Loucy (cell line): ENCODE data around the gene PPP3CA.

Experiments
- H2AFZ ChIP-seq: fragments of 200-600 bp; sonication (generic); 2 replicates; pipeline ENCODE4 v1.6.0; 2016; ENCODE audit warnings: antibody characterized with exemption, mild to moderate bottlenecking, low read length, moderate library complexity
- H3F3A ChIP-seq: fragments of 200-600 bp; 2 replicates; pipeline ENCODE4 v1.6.0; 2016; ENCODE audit warnings: antibody characterized with exemption, low read depth, mild to moderate bottlenecking
- H3K27me3 ChIP-seq: fragments of 200-600 bp; sonication (generic); 2 replicates; pipeline ENCODE4 v1.6.1; 2014; ENCODE audit warnings: low read length, mild to moderate bottlenecking; ENCODE audit not compliant: insufficient read depth, poor library complexity, severe bottlenecking
- H3K36me3 ChIP-seq: fragments of 200-600 bp; sonication (generic); 2 replicates; pipeline ENCODE4 v1.6.1; 2016; ENCODE audit warnings: low read length; ENCODE audit not compliant: insufficient read depth
- H3K4me1 ChIP-seq: fragments of 200-600 bp; sonication (generic); 2 replicates; pipeline ENCODE4 v1.5.1; 2014; ENCODE audit warnings: low read length, mild to moderate bottlenecking; ENCODE audit not compliant: insufficient read depth, poor library complexity, severe bottlenecking
- H3K4me2 ChIP-seq: fragments of 200-600 bp; sonication (generic); 2 replicates; pipeline ENCODE4 v1.6.0; 2014; ENCODE audit warnings: antibody characterized with exemption, low read length, low read depth, mild to moderate bottlenecking; ENCODE audit not compliant: poor library complexity, severe bottlenecking
- H3K4me3 ChIP-seq: fragments of 200-600 bp; sonication (generic); 2 replicates; pipeline ENCODE4 v1.5.1; 2014; ENCODE audit warnings: low read length, mild to moderate bottlenecking, mixed read lengths; ENCODE audit not compliant: poor library complexity, severe bottlenecking
- H3K79me2 ChIP-seq: fragments of 200-600 bp; sonication (generic); 2 replicates; pipeline ENCODE4 v1.6.1; 2014; ENCODE audit warnings: low read length; ENCODE audit not compliant: insufficient read depth
- H3K9ac ChIP-seq: fragments of 200-600 bp; sonication (generic); 2 replicates; pipeline ENCODE4 v1.6.0; 2014; ENCODE audit warnings: mild to moderate bottlenecking, low read depth, low read length, moderate library complexity; ENCODE audit not compliant: poor library complexity, severe bottlenecking
- H3K9me2 ChIP-seq: fragments of 200-600 bp; sonication (generic); replicated peaks from 2 replicates; pipeline ENCODE4 v1.6.1; 2016; ENCODE audit warnings: low read depth, low read length, mixed read lengths
- H3K9me3 ChIP-seq: fragments of 200-600 bp; sonication (generic); 2 replicates; pipeline ENCODE4 v1.6.1; 2014; ENCODE audit warnings: mild to moderate bottlenecking, antibody characterized with exemption, low read length, low read depth; ENCODE audit not compliant: insufficient read depth
- H4K20me1 ChIP-seq: fragments of 200-600 bp; sonication (generic); 2 replicates; pipeline ENCODE4 v1.6.0; 2014; ENCODE audit warnings: antibody characterized with exemption, low read length, mild to moderate bottlenecking; ENCODE audit not compliant: insufficient read depth, poor library complexity, severe bottlenecking
- EZH2phosphoT487 ChIP-seq: fragments of 200-600 bp; IDR thresholded peaks from 2 replicates; pipeline ENCODE4 v1.6.1; 2018; ENCODE audit warnings: antibody characterized with exemption, mild to moderate bottlenecking, moderate library complexity, borderline replicate concordance
- TF ChIP-seq, protein P1 (sequence below): fragments of 200-600 bp; sonication (generic); conservative IDR thresholded peaks from 2 replicates; pipeline ENCODE4 v1.5.1; 2014; ENCODE audit warnings: mild to moderate bottlenecking, antibody characterized with exemption, low read length

The PPP3CA gene

DNA sequence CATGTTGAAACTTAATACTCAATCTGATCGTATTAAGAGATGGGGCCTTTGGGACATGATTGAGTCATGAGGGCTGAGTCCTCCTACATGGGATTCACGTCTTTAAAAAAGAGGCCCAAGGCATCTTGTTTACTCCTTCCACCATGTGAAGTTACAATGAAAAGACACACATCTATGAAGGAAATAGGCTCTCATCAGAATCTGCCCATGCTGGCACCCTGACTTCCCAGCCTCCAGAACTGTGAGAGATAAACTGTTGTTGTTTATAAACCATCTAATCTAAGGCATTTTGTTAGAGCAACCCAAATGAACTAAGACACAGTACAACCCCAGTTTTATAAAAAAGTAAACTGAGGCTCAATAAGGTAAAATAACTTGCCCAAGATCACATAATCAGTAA lies 32.3 kb downstream of the PPP3CA start:
- Histone ChIP-seq H2AFZ (no peak overlapping the region), H3K4me1 (no peaks in the 10 kb centered on the region), H3K79me2 (peaks cover 59% of the 10 kb centered on the region), H3K9me3 (no peaks in the 10 kb centered on the region), H3K4me3 (no peak overlapping the region), H3K4me2 (no peak overlapping the region), H3K9ac (no peak overlapping the region), H3K27me3 (no peaks in the 10 kb centered on the region), H4K20me1 (peaks cover 6% of the 10 kb centered on the region), H3F3A (no peaks in the 10 kb centered on the region), H3K36me3 (no peaks in the 10 kb centered on the region; the same call in 1 of the 2 replicates), H3K9me2 (no peaks in the 10 kb centered on the region)
- TF ChIP-seq, protein P1, sequence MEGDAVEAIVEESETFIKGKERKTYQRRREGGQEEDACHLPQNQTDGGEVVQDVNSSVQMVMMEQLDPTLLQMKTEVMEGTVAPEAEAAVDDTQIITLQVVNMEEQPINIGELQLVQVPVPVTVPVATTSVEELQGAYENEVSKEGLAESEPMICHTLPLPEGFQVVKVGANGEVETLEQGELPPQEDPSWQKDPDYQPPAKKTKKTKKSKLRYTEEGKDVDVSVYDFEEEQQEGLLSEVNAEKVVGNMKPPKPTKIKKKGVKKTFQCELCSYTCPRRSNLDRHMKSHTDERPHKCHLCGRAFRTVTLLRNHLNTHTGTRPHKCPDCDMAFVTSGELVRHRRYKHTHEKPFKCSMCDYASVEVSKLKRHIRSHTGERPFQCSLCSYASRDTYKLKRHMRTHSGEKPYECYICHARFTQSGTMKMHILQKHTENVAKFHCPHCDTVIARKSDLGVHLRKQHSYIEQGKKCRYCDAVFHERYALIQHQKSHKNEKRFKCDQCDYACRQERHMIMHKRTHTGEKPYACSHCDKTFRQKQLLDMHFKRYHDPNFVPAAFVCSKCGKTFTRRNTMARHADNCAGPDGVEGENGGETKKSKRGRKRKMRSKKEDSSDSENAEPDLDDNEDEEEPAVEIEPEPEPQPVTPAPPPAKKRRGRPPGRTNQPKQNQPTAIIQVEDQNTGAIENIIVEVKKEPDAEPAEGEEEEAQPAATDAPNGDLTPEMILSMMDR = no peak
- TF ChIP-seq EZH2phosphoT487 = no peak

DNA sequence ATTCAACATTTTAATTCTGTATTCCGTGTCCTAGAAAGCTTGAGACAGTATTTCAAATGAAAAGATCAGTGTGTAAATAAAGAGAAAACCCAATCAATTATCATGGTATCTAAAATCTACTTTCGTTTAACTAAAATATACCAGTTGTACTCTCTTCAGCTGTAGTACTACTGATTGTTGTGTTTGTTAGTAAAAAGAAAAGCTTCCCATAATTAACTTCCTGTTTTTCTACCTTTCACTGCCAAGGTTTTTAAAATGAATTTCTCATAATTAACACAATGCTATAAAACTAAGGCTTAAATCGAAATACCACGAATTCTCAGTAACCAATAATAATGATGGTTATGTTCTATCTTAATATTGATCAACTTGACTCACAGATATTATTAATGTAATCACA lies 37.4 kb downstream of the PPP3CA start:
- no peaks in the 10 kb centered on the region for H3K36me3 ChIP-seq
- no peak overlapping the region for H3K4me3 ChIP-seq
- peaks cover 25% of the 10 kb centered on the region for H3K4me1 ChIP-seq
- H3K79me2 ChIP-seq = peaks cover 58% of the 10 kb centered on the region
- H3F3A ChIP-seq = no peaks in the 10 kb centered on the region
- no peak overlapping the region for H2AFZ ChIP-seq
- no peak overlapping the region for H3K9ac ChIP-seq
- H3K4me2 ChIP-seq = no peak overlapping the region
- TF ChIP-seq, protein P1 = no peak
- TF ChIP-seq EZH2phosphoT487 = no peak
- H3K27me3 ChIP-seq = no peaks in the 10 kb centered on the region
- no peaks in the 10 kb centered on the region for H4K20me1 ChIP-seq
- H3K9me3 ChIP-seq = no peaks in the 10 kb centered on the region
- no peaks in the 10 kb centered on the region for H3K9me2 ChIP-seq

DNA sequence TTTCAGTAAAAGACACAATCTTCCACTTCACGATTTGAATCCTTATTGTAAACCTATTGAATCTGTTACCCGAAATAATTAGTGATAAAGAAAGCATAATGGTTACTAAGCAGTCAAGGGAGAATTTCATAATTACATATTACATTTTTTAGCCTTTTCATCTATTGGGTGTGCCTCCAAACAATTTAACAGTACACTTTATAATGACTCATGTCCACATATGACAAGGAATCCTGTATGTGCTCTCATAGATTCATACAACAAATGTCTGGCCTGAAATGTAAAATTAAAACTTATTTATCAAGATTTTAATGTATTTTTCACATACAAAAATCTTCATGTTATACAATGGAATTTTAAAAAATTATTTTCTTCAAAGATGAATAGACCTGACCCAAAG lies 39.4 kb downstream of the PPP3CA start:
- H3K4me1 ChIP-seq = peaks cover 28% of the 10 kb centered on the region

More for the DNA sequence above, 39.4 kb downstream of the PPP3CA start:
- no peaks in the 10 kb centered on the region for H3F3A ChIP-seq
- peaks cover 47% of the 10 kb centered on the region for H3K79me2 ChIP-seq
- no peak overlapping the region for H3K4me2 ChIP-seq
- H3K36me3 ChIP-seq = no peaks in the 10 kb centered on the region
- no peak overlapping the region for H2AFZ ChIP-seq
- H3K9me3 ChIP-seq = no peaks in the 10 kb centered on the region
- H3K27me3 ChIP-seq = no peaks in the 10 kb centered on the region
- H4K20me1 ChIP-seq = no peaks in the 10 kb centered on the region
- no peak overlapping the region for H3K9ac ChIP-seq
- no peak overlapping the region for H3K4me3 ChIP-seq
- TF ChIP-seq, protein P1 = no peak
- TF ChIP-seq EZH2phosphoT487 = no peak
- H3K9me2 ChIP-seq = no peaks in the 10 kb centered on the region
